Anterior cingulate cortex (tissue), 58 donors: ENCODE results near the gene TOMM6.
A peak's percentile ranks its signal among the peaks of the same experiment; 100 is the strongest.

Source experiments
- DNase-seq, 58 donors: peaks; one replicate each; lab custom pipeline; 2025; lab: John Stamatoyannopoulos, UW

Gene TOMM6

DNA sequence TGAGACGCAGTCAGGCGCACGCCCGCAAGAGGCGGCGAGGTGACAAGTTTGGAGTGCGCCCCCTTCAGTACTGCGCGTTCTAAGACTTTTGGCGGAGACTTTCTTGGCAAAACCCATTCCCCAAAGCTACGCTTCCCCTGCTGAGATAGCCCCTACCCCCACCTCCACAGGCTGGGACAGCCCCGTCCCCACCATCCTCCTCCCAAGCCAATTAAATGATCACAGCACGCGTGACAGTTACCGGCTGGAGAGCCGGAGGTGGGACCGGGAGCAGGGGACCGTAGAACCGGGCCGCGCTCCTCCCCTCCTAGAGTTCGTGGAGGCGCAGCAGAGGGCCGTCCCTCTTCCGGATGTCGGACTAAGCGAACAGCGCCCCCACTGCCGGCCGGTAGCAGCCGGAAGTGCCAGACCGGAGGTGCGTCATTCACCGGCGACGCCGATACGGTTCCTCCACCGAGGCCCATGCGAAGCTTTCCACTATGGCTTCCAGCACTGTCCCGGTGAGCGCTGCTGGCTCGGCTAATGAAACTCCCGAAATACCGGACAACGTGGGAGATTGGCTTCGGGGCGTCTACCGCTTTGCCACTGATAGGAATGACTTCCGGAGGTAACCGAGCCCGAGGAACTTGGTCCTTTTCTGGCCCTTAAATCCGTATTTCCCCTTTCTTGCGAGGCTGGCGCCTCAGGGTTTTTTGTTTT lies at the start of gene TOMM6:
Gene TOMM6 (plus strand): TSS at position 476 of the 699 bp plus-strand sequence. CDS start 4 bp downstream, at position 480.
- peak; percentile 66 to 96 (median 91) for DNase-seq

GRCh38 chr6:41739041-41739440 lies 48.5 kb upstream of the TOMM6 start:
- no peak for DNase-seq

- DNase-seq, result no peak
These were observed 46.9 kb upstream of the TOMM6 start for GRCh38 chr6:41740366-41741162.

- no peak for DNase-seq
These were observed 45.6 kb upstream of the TOMM6 start for GRCh38 chr6:41741625-41742490.

DNA sequence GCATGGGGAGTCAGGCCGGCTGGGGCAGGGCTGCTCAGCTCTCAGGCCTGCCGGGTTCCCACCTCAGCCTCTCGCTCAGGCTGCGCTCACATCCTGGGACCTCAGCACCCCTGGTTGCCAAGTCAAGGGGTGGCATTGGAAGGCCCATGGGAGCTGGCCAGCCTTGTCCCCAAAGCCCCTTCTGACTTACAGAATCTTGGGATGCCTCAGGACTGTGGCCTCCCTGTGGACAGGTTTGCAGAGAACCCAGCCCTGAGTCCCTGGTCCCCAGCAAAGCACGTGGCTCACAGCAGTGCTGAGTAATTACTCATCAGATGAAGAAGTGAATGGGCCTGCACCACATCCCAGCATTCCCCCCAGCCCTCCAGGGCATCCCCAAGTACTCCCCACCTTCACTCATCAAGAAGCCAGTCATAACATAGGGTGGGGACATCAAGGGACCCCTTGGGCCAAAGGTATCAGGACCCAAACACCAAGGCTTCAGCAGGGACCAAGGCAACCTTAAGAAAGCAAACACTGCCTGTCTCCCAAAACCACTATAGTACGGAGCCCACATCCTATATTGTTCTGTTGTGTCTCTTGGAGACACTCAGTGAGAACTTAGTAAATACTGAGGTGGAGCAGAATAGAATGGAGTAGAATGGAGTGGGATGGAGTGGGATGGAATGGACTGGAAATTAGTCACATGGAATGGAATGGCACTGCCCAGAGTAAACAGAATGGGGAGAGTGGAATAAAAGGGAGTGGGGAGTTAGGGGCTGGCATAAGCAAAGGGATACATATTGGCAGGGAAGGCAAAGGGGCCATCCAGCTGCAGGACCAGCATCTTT lies 43.9 kb upstream of the TOMM6 start:
- DNase-seq, result no peak

- no peak for DNase-seq
These were observed 43.2 kb upstream of the TOMM6 start for GRCh38 chr6:41744236-41744787.

DNA sequence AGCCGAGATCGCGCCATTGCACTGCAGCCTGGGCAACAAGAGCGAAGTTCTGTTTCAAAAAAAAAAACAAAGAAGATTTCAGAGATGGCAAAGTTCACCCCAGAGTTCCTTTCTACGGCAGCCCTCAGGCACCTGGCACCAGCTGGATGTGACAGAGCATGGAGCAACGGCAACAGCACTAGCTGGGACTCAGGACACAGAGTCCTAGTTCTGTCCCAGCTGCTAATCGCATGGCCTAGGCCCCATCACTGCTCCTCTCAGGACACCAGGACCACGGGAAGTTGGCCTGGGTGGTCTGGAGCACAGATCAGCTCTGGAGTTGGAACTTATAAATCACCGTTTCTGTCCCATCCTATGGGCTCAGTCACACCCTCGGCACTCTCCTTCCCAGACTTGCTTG lies 41.4 kb upstream of the TOMM6 start:
- no peak for DNase-seq

DNA sequence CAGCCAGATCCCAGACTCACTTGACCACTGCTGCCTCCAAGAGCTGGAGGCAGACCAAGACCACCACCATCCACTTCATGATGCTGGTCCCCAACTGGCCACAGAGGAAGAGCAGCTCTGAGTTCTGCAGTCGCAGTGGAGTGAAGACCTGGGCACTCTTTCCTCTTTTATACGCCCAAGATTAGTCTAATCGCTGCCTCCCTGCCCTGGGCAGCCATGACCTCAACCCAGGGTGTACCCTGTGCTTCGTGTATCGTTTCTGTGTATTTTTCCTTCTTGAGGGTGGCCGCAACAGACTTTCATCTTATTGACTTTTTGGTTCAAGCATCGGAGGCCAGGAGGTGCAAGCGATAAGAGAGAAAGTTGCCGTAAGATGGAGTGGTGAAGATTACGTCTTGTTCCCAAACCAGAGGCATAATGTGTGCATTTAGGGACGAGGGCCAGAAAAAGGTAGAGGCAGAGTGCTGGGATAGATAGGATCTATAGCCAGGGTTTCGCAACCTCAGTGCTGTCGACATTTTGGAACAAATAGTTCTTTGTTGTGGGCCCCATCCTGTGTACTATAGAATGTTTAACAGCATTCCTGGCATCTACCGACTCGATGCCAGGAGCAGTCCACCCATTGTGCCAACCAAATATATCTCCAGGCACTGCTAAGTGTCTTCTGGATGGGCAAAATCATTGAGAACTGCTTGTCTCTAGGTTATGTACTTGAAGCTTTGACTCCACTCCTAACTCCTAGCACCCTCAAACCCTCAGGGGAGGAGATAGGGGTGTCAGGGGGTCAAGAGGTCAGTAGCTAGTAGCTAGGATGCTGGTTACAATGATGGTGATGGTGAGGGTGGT lies 40.0 kb upstream of the TOMM6 start, which contains the start of gene PGC:
Gene PGC (minus strand): TSS at position 142 of the 846 bp plus-strand sequence. CDS start 63 bp downstream, at position 79.
- DNase-seq, result no peak

DNA sequence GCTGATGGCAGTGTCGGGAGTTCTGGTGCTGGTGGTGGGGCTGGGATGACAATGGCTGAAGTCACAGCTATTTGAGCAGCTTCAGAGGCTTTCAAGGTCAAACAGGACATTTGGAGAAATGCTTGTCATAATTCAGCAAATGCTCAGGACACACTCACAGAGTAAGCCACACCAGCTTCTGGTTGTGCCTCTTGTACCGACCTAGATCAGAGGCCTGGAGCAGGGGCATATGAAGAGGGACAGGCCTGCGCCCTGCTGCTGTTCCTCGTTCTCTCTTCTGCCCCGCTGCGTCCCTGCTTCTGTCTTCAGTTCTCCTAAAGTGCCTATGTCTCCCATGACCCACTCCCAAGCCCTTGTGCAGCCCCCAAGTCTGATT lies 39.4 kb upstream of the TOMM6 start:
- DNase-seq, result no peak

DNA sequence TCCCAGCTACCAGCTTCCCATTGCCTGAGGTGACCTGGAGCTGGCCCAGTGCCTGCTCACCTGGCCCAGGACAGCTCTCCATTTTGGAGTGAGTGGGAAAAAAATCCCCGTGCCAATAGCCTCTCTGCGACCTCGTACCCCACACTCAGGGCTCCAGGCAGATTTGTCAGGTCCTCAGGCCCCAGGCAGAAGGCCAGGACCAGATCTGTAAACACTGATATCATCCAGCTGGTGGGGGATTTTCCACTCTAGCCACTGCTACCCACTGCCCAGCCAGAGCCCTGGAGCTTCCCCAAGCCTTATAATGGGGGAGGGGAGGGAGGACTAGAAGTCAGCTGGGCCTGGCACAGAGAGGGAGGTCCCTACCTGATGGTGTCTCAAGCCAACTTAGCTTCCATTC lies 39.0 kb upstream of the TOMM6 start:
- no peak for DNase-seq

GRCh38 chr6:41750374-41750773 lies 37.1 kb upstream of the TOMM6 start:
- no peak for DNase-seq

DNA sequence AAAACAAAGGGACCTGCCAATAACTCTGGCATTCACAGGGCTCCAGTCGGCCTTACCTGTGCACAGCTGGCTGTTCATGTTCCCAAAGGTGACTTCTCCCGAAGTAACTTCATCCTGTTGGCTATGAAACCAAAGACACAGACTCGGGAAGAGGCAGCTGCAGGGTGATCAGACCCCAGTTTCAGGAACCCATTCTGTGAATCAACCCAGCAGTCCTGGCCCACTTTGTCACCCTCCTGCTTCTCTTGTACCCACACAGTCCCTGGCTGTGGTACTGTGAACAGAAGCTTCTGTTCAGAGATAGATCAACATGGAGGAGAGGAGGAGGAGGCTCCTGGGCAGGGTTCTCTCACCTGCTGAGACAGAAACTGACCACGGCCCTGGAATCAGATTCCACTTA lies 31.6 kb upstream of the TOMM6 start:
- no peak for DNase-seq

- DNase-seq, result no peak
These were observed 31.1 kb upstream of the TOMM6 start for GRCh38 chr6:41756354-41756753.

- DNase-seq, result no peak
These were observed 30.2 kb upstream of the TOMM6 start for GRCh38 chr6:41757271-41757670.

DNA sequence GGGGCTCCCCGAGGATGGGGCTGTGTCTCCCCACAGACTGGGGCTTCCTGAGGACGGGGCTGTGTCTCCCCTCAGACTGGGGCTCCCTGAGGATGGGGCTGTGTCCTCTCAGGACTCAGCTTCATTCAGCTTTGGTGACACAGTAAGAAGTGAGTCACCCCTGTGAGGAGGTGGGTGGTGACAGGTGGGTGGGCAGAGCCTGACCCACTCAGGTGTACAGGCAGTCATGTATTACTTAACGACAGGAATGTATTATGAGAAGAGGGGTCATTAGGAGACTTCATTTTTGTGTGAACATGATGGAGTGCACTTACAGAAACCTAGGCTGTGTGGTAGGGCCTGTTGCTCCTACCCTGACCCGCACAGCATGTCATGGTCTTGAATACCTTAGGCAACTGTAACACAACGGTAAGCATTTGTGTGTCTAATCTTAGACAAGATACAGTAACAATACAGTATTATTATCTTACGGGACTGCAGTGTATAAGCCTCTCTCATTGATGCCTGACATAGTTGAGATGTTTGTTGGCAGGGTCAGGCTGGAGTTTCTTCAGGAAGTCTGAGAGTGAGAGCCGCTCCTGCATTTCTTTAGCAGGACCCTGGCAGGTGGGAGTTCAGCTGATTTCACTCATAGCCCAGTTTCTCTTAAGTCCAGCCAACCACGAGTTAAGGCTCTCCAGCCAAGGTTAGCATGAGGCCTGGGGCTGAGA lies 29.4 kb upstream of the TOMM6 start:
- no peak for DNase-seq

GRCh38 chr6:41758641-41759035 lies 28.9 kb upstream of the TOMM6 start:
- no peak for DNase-seq

GRCh38 chr6:41759106-41759904 lies 28.2 kb upstream of the TOMM6 start:
- no peak for DNase-seq
